ENCODE measurements around the gene MT1A.
"Not testable (repeated sequence)": the region's sequence is repeated elsewhere in the genome, so short reads cannot be mapped to it uniquely, and the experiment has no call there.

MT1A gene

DNA sequence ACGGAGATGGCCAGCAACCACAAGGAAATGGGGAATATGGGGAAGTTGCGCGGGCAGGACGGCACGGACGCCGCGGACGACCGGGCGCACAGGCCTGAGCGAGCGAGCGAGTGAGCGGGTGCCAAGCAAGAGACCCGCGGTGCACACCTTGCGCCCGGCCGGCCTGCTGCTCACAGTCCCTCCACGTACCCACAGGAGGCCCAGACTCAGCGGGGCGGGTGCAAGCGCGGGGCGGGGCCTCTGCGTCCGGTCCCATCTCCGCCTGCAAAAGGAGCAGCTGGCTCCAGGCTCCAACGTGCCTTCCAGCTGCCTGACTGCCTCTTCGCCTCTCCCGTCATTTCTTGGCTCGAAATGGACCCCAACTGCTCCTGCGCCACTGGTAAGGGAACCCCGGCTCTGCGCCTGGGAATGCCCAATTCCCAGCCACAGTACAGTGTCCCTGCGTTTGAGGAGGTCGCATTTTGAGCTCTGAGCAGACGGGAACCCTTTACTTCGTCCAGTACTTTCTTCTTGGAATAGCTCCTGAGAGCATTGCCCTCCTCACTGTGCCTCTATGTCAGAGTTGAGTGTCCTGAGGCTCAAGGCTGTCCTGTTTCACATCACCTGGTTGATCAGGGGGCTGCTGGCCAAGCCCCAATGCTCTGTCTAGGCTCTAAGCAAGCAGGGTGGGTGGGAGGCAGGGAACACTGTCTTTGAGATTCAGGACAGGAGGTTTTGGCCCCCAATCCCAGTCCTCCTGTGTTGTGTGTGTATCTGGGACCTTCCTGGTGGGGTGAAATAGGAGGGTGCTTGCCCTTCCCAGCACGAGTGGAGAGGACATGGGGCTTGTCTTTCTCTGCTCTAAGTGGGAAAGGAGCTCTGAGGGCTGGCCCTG, 21.0 kb upstream of the MT1A start:
- peak overlapping the region; percentile 49 for H3K4me3 ChIP-seq (ENCODE audit: low read length)

DNA sequence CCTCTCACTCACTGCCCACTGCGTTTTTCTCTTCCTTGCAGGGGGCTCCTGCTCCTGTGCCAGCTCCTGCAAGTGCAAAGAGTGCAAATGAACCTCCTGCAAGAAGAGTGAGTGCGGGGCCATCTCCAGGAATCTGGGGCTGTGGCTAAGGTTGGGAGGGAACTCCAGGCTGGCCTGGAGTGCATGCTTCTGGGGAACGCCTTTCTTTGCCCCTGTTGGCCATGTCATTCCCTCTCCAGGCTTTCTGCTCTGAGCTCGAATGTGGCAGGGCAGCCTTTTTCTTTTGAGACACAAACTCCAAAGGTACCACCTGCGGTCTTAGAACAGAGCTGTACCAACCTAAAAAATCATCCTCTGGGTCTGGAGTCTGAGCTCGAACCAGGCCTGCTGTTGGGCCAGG, 20.3 kb upstream of the MT1A start:
- TF ChIP-seq, protein P1, sequence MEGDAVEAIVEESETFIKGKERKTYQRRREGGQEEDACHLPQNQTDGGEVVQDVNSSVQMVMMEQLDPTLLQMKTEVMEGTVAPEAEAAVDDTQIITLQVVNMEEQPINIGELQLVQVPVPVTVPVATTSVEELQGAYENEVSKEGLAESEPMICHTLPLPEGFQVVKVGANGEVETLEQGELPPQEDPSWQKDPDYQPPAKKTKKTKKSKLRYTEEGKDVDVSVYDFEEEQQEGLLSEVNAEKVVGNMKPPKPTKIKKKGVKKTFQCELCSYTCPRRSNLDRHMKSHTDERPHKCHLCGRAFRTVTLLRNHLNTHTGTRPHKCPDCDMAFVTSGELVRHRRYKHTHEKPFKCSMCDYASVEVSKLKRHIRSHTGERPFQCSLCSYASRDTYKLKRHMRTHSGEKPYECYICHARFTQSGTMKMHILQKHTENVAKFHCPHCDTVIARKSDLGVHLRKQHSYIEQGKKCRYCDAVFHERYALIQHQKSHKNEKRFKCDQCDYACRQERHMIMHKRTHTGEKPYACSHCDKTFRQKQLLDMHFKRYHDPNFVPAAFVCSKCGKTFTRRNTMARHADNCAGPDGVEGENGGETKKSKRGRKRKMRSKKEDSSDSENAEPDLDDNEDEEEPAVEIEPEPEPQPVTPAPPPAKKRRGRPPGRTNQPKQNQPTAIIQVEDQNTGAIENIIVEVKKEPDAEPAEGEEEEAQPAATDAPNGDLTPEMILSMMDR (conservative IDR thresholded peaks at IDR 0.05; ENCODE audit: low read length): no peak
- H3K4me3 ChIP-seq (ENCODE audit: low read length): no peak overlapping the region
- no peak for DNase-seq (ENCODE audit: low read depth)

More for the DNA sequence above, 21.0 kb upstream of the MT1A start:
- TF ChIP-seq, protein P1 (conservative IDR thresholded peaks at IDR 0.05; ENCODE audit: low read length): no peak
- DNase-seq (ENCODE audit: low read depth): peak; percentile 75

DNA sequence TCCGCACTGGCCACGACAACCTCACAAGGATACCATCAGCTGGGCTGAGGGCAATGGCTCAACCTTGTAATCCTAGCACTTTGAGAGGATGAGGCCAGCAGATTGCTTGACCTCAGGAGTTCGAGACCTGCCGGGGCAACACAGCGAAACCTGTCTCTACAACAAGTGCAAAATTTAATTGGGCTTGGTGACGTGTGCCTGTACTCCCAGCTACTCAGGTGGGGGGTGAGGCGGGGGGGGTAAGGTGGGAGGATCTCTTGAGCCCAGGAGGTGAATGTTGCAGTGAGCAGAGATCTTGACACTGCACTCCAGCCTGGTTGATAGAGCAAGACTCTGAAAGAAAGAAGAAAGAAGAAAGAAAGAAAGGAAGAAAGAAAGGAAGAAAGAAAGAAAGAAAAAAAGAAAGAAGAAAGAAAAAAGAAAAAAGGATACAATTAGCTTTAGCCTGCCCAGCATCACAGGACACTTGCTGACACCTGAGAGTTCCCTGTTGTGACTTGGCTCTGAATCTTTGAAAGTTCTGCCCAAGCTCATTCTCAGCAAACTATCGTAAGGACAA, 18.0 kb upstream of the MT1A start:
- TF ChIP-seq, protein P1 (conservative IDR thresholded peaks at IDR 0.05; ENCODE audit: low read length): no peak
- H3K4me3 ChIP-seq (ENCODE audit: low read length): no peak overlapping the region
- DNase-seq (ENCODE audit: low read depth): no peak

DNA sequence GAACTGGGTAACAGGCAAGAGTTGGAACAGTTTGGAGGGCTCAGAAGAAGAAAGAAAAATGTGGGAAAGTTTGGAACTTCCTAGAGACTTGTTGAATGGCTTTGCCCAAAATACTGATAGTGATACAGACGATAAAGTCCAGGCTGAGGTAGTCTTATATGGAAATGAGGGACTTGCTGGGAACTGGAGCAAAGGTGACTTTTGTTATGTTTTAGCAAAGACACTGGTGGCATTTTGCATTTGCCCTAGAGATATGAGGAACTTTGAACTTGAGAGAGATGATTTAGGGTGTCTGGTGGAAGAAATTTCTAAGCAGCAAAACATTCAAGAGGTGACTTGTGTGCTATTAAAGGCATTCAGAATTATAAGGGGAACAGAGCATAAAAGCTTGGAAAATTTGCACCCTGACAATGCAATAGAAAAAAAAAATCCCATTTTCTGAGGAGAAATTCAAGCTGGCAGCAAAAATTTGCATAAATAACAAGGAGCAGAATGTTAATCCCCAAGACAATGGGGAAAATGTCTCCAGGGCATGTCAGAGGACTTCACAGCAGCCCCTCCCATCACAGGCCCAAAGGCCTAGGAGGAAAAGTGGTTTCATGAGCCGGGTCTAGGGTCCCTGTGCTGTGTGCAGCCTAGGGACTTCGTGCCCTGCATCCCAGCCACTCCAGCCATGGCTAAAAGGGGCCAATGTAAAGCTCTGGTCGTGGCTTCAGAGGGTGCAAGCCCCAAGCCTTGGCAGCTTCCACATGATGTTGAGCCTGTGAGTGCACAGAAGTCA, 16.6 kb upstream of the MT1A start:
- H3K4me3 ChIP-seq (ENCODE audit: low read length); DNase-seq (ENCODE audit: low read depth): not testable (repeated sequence)

DNA sequence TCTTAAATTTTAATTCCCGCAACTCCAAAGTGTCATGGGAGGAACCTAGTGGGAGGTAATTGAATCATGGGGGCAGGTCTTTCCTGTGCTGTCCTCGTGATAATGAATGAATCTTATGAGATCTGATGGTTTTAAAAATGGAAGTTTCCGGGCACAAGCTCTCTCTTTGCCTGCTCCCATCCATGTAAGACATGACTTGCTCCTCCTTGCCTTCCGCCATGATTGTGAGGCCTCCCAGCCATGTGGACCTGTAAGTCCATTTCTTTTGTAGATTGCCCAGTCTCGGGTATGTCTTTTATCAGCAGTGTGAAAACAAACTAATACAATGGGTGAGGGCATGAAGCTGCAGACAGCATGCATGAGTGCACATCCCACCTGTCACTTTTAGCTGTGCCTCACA, 15.3 kb upstream of the MT1A start:
- H3K4me3 ChIP-seq (ENCODE audit: low read length); DNase-seq (ENCODE audit: low read depth): not testable (repeated sequence)

DNA sequence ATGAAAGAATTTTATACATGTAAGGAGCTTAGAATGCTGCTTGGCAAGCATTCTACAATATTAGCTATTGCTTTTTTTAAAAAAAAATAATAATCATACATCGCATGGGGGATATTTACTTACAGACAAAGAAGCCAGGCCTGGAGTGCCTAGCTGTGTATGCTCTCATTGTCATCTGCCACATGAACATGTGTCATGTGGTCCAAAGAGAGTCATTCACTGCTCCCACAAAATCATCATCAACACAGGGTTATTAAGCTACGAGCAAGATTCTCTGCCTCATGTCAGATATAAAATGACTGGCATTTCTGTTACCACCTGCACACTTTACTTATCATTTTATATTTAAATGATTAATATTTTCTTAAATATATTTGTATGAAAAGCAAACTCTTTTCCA, 14.8 kb upstream of the MT1A start:
- H3K4me3 ChIP-seq (ENCODE audit: low read length): no peak overlapping the region
- TF ChIP-seq, protein P1 (conservative IDR thresholded peaks at IDR 0.05; ENCODE audit: low read length): no peak
- no peak for DNase-seq (ENCODE audit: low read depth)

DNA sequence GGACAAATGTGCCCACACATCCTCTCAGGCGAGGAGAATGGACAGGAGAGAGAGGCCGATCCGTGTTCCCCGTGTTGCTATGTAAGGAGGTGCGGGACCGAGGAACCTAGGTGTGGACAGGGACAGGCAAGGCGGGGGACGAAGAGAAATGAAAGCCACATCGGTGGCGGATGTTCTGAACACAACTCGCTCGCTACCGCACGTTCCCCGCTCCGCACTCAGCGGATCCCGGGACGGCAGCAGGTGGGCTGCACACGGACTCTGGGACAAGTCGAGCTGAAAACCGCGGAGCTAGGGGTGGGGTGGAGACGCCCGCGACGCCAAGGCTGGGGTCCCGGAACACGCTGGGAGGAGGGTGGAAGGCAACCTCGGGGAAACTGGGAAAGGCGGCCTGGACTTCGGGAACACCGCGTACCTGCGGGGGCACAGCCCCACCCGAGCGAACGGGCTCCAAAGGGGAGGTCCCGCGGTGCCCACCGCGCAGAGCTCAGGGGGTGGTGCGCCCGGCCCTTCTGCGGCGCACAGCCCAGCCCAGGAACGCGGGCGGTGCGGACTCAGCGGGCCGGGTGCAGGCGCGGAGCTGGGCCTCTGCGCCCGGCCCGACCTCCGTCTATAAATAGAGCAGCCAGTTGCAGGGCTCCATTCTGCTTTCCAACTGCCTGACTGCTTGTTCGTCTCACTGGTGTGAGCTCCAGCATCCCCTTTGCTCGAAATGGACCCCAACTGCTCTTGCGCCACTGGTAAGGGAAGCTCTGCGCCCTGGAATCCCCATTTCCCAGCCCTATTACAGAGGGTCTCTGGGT, 13.1 kb upstream of the MT1A start, which contains the start of gene MT1E:
TSS of gene MT1E (plus strand) at position 642 of the 803 bp plus-strand sequence. CDS start at position 713, 71 bp downstream.
- DNase-seq (ENCODE audit: low read depth): peak; percentile 80
- TF ChIP-seq, protein P1 (conservative IDR thresholded peaks at IDR 0.05; ENCODE audit: low read length): no peak
- H3K4me3 ChIP-seq (ENCODE audit: low read length): peak within 1 kb of the TSS; percentile 74
